VCaP (cell line): ENCODE results near the gene HDDC3.

Source experiments
- H3K27ac ChIP-seq: fragments of 450-650 bp; 2 replicates; pipeline ENCODE4 v1.5.1; 2017
- CTCF ChIP-seq: fragments of 450-650 bp; conservative IDR thresholded peaks from 2 replicates; pipeline ENCODE4 v1.5.1; 2017; ENCODE audit warnings: mild to moderate bottlenecking, moderate library complexity

Gene HDDC3

DNA sequence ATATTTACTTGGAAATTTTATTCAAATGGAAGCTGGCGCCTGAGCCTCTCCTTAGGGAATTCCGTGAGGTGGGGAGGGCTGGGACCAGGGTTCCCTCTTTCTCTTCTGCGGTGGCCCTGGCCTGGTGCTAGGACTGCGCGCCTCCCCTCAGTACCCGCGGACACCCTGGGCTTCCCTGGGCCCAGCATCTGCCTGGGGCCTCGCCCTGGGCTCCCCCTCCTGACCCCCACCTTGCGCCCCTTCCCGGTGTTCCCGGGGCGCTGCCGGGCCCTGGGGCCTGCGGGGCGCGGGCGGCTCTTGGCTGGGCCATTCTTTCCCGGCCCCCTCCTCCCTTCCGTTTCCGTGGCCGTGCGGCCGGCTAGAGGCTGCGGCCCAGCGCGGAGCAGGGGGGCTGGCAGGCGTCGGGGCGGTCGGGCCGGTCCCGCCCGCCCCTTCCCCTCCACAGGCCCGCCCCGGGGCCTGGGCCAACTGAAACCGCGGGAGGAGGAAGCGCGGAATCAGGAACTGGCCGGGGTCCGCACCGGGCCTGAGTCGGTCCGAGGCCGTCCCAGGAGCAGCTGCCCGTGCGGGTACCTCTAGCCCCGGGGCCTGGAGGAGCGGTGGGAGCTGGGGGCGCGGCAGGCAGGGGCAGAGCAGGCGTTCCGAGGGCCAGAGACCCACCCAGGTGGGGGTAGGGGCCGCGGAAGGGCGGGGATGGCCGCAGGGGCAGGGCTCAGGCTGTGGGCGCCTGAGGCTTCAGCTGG is 48.2 kb downstream of the HDDC3 start, which contains the start of gene FES:
FES (plus strand) TSS at position 529 of the 743 bp plus-strand sequence. CDS start 542 bp downstream, outside the sequence.
- TF ChIP-seq CTCF: no peak
- H3K27ac ChIP-seq: peak within 1 kb of the TSS; percentile 83

DNA sequence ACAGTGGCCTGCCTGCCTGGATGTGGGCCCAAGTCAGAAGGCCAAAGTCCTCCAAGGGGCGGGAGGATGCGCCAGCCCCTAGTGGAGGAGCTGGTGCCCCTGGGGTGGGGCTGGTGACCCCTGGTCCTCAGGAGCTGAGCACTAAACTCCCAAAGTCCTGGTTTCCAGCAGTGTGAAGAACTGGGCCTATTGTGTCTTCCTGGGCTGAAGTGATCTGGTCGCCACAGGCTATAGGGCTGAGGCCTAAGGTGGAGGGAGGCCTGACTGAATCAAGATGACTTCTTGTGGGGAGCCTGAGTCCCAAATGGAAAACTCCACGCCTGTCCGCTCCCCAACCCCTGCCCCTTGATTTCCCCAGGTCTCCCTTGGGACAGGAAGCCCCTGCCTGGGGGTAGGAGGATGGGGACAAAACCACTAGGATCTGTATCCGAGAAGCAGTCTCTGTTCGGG is 48.8 kb downstream of the HDDC3 start:
- TF ChIP-seq CTCF: no peak
- peak overlapping the region; percentile 83 for H3K27ac ChIP-seq

GRCh38 chr15:90882781-90883525 is 49.4 kb downstream of the HDDC3 start:
- no peak for TF ChIP-seq CTCF
- H3K27ac ChIP-seq: peak overlapping the region; percentile 83

- 0 out of 2 replicates have a peak overlapping the region, but pooled peaks have one; percentile 1 for H3K27ac ChIP-seq
- no peak for TF ChIP-seq CTCF
Observed at GRCh38 chr15:90881978-90882721, 50.2 kb downstream of the HDDC3 start.

DNA sequence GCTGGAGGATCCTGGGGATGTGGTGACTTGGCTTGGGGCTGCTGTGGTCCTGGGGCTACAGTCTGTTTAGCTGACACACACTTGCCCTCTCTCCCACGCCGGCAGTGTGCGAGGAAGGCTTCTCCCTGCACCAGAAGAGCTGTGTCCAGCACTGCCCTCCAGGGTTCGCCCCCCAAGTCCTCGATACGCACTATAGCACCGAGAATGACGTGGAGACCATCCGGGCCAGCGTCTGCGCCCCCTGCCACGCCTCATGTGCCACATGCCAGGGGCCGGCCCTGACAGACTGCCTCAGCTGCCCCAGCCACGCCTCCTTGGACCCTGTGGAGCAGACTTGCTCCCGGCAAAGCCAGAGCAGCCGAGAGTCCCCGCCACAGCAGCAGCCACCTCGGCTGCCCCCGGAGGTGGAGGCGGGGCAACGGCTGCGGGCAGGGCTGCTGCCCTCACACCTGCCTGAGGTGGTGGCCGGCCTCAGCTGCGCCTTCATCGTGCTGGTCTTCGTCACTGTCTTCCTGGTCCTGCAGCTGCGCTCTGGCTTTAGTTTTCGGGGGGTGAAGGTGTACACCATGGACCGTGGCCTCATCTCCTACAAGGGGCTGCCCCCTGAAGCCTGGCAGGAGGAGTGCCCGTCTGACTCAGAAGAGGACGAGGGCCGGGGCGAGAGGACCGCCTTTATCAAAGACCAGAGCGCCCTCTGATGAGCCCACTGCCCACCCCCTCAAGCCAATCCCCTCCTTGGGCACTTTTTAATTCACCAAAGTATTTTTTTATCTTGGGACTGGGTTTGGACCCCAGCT is 51.0 kb downstream of the HDDC3 start:
- TF ChIP-seq CTCF: no peak
- H3K27ac ChIP-seq: no peak overlapping the region

DNA sequence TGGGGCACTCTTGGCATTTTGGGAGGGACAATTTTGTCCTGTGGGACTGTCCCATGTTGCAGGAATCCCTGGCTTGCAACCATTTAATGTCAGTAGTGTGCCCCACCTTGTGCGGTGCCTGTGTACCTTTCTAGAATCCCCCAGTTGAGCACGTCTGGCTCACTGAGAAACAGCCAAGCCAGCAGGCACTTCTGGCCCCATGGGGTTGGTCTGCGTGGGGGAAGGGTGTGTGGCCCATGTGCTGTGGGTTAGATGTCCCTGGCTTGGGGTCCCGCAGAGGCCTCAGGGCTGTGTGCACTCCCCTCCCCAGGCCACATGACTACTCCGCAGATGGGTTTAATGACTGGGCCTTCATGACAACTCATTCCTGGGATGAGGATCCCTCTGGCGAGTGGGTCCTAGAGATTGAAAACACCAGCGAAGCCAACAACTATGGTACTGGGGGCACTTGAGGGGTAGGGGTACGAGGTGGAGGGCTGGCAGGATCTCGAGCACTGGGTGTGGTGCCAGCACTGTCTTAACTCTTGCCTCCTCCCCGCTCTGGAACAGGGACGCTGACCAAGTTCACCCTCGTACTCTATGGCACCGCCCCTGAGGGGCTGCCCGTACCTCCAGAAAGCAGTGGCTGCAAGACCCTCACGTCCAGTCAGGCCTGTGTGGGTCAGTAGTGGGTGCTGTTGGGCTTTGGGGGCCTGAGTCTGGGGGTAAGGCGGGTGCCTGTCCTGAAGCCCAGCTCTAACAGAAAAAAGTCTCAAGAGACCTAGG is 51.8 kb downstream of the HDDC3 start:
- H3K27ac ChIP-seq: no peak overlapping the region

More for the DNA sequence above, 51.8 kb downstream of the HDDC3 start:
- no peak for TF ChIP-seq CTCF
